Measurements from ENCODE around the gene CLMP. TPM values are rescaled to one million over a fixed set of nuclear protein-coding genes. Genes with fewer than 3 reads are reported as not detected.

The CLMP gene, protein sequence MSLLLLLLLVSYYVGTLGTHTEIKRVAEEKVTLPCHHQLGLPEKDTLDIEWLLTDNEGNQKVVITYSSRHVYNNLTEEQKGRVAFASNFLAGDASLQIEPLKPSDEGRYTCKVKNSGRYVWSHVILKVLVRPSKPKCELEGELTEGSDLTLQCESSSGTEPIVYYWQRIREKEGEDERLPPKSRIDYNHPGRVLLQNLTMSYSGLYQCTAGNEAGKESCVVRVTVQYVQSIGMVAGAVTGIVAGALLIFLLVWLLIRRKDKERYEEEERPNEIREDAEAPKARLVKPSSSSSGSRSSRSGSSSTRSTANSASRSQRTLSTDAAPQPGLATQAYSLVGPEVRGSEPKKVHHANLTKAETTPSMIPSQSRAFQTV
- under 1 TPM in 3 of 6 donors, not detected in 3; 0.20 to 0.38 (median 0.31) TPM for polyA plus RNA-seq (ENCODE audit: low read depth in 6 of 6)

DNA sequence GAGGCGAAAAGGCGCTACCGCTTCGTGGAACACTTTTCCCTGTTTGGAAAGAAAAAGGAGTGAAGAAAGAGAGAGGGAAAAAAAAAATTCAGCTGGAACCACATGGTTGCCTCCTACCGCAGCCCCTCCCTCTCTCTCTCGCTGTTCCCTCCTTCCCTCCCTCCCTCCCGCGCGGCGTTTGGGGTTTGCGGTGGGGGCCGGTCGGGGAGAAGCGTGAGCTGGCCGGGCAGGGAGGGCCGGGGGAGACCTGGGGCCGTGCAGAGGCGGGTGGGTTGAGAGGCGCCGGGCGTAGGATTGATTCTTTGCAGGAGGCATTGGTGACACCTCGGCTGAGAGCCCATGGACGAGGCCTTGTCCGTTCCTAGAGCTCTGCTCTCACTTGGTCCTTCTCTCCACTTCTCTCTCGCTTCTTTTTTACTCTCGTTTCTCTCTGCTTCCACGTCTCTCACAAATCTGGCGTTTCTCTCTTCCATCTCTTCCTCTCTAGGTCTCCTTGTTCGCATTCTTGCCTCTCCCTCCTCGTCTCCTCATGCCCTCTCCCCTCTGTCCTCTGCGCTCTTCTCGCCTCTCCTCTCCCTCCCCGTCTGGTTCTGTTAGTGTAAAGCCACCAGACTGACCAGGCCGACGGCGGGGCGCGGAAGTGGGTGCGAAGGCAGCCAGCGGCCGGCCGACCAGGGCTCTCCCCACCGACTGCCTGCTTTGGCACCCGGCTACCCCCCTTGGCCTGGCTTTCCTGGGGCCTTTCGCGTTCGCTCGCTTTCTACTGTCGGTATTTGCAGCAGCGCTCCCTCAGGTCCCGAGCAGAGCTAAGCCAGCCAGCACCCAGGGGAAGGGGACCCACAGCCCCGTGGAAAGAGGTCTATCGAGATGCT lies at the start of gene CLMP:
Gene CLMP (minus strand): TSS at position 61 of the 872 bp plus-strand sequence. CDS start 308 bp downstream, outside the sequence.
- DNase-seq (no peak), ATAC-seq (ENCODE audit: low read depth in 2 of 2) (no peak)
- peaks cover 0 to 2% (median 0%) of the 10 kb centered on the region in 7 donors for H3K9me3 Mint-ChIP-seq
- peaks cover 0 to 8% of the 10 kb centered on the region in 2 donors for H3K36me3 Mint-ChIP-seq
- peak within 1 kb of the TSS in 2 of 6 donors; percentile 47 to 56 for H3K27ac Mint-ChIP-seq
- peaks cover 65 to 76% (median 72%) of the 10 kb centered on the region in 3 donors for H3K27me3 Mint-ChIP-seq
- H3K4me3 Mint-ChIP-seq, result peak within 1 kb of the TSS in 6 of 8 donors; percentile 15 to 77 (median 62)
- peaks cover 8 to 9% (median 8%) of the 10 kb centered on the region in 3 donors for H3K4me1 Mint-ChIP-seq

DNA sequence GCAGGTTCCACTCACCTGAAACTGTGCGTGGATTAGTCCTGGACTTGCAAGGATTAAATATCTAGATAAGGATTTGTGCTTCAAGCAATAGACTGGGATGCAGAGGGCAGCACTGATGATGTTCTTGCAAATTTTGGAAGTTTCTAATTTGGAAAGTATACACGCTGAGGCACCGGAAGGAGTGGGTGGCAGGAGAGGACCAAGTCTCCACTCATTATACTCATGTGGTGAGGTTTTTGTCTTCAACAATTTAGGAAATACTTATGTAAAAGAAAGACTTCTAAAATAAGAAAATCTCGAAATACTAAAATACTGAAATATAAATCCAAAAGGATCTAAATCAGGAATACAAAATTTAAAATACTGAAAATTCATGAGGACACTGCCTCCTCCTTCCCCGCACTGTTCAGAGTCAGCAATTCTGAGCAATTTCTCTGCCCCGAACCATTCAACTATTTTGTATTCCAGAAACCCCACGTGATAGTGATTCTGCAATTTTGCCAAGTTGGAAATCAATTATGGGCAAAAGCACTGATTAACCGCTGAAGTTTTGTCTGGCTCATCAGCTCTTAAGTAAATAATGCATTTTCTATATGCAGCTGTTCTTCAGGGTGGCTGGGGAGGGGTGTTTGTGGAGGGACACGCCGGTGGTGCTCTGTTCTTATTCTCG lies 47.0 kb upstream of the CLMP start:
- H3K27ac Mint-ChIP-seq, result peak overlapping the region in 1 of 6 donors; percentile 45
- no peak overlapping the region for H3K4me3 Mint-ChIP-seq
- no peaks in the 10 kb centered on the region for H3K9me3 Mint-ChIP-seq
- H3K4me1 Mint-ChIP-seq, result peaks cover 0 to 3% (median 3%) of the 10 kb centered on the region in 3 donors
- ATAC-seq (ENCODE audit: low read depth in 2 of 2) (no peak), DNase-seq (no peak)
- H3K27me3 Mint-ChIP-seq, result peaks cover under 1 to 8% (median 8%) of the 10 kb centered on the region in 3 donors
- no peaks in the 10 kb centered on the region for H3K36me3 Mint-ChIP-seq

DNA sequence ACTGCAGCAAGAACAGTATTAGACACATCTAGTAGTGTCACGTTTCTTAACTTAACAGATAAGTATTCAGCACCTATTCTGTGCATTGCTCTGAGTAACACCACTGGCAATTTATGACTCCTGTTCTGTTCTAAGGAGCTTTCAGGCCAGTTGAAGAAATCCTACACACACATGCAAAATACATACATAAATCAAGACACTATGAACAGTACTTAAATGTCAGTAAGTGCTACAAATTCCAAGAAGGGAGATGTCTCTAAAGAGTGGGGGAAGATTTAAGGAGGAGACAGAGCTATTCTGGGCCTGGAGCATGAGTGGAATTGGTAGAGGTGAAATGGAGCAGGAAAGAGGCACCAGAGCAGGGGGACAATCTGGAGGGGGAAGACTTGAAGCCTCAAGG lies 46.2 kb upstream of the CLMP start:
- no peaks in the 10 kb centered on the region for H3K9me3 Mint-ChIP-seq
- ATAC-seq (ENCODE audit: low read depth in 2 of 2), result no peak

DNA sequence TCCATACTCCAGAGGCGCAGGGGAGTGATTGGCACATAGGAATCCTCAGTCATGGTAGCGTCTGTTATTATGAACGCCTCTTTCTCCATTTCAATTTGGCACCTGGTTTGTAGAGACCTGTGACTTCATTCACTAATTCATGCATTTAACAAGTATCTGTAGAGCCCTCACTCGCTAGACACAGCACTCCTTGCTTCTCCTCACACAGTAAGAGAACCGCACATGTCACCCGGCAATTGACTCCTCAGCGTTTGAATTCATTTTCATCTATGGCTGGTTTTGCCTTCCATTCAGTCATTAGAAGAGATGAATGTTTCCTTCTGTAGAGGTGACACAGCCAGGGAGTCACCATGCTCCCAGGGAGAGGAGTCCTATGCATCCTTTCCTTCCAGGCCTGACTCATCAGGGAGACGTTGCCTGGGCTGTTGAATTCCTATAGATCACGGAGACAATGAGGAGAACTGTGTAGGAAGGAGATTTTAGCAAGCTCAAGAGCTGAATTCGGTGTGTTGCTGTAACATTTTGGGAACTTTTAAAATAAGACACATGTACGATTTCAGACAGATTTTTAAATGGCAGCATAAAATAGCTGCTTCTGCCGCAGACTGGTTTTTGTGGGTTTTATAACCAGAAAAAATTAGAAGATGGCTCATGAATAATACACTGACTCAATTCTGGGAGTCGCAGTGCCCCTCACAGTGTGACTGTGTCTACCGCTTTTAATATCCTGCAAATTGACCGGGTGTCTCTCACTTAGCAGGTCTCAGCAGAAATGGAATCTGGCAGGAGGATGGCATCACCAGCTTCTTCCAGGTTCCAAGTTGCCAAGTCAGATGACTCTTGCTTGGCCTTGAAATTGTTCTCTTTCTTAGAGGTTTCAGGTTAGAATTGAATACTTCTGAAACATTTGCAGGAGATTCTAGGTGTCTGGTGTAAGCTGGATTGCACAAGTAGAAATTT lies 44.4 kb upstream of the CLMP start:
- Mint-ChIP-seq H3K27ac (no peak overlapping the region), H3K36me3 (no peaks in the 10 kb centered on the region), H3K4me1 (peaks cover 0 to 7% (median 0%) of the 10 kb centered on the region in 3 donors), H3K27me3 (peaks cover 0 to 8% (median 5%) of the 10 kb centered on the region in 3 donors), H3K9me3 (no peaks in the 10 kb centered on the region), H3K4me3 (peak overlapping the region in 1 of 8 donors; percentile 57)
- no peak for ATAC-seq (ENCODE audit: low read depth in 2 of 2)
- DNase-seq, result no peak

More for the DNA sequence above, 46.2 kb upstream of the CLMP start:
- Mint-ChIP-seq H3K36me3 (no peaks in the 10 kb centered on the region), H3K27ac (no peak overlapping the region), H3K4me3 (no peak overlapping the region), H3K27me3 (peaks cover 0 to 8% (median 5%) of the 10 kb centered on the region in 3 donors), H3K4me1 (no peaks in the 10 kb centered on the region)
- DNase-seq, result no peak

DNA sequence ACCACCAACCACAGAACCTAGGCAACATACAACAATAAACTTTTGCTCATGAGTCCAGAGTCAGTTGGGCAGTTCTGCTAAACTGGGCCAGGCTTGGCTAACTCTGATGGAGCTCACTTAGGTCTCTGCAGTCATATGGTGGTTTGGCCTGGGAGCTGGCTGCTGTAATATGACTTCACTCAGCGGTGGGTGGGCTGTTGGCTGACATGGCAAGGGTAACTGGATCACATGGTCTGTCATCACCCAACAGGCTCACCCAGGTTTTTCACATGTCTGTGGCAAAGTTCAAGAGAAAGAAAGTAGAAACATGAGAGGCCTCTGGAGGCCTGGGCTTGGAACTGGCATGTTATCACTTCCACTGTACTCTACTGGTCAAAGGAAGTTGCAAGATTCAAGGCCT lies 43.2 kb upstream of the CLMP start:
- DNase-seq (no peak), ATAC-seq (ENCODE audit: low read depth in 2 of 2) (no peak)
- Mint-ChIP-seq H3K36me3 (no peaks in the 10 kb centered on the region), H3K4me1 (peaks cover 4 to 15% (median 5%) of the 10 kb centered on the region in 3 donors), H3K27me3 (peaks cover 0 to 8% (median 5%) of the 10 kb centered on the region in 3 donors), H3K9me3 (no peaks in the 10 kb centered on the region), H3K4me3 (no peak overlapping the region), H3K27ac (no peak overlapping the region)

DNA sequence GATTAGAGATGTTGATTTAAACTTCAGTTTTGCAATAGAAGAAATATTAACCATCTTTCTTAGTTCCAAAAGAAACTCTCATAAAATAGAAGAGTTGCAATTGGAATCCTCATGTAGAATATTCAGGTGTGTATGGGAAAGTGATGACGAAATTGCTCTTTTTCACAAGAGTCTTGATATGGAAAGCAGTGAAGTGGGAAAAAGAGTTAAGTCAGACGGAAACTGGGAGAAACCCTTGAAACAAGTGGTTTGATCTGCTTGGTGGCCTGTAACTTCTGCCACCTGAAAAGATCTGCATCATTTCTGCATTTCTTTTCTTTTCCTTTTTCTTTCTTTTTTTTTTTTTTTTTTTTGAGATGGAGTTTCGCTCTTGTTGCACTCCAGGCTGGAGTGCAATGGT lies 41.8 kb upstream of the CLMP start:
- ATAC-seq (ENCODE audit: low read depth in 2 of 2) (no peak), DNase-seq (no peak)
- Mint-ChIP-seq H3K9me3 (no peaks in the 10 kb centered on the region), H3K27me3 (peaks cover 0 to 8% (median 5%) of the 10 kb centered on the region in 3 donors), H3K4me1 (peaks cover 9 to 22% (median 11%) of the 10 kb centered on the region in 3 donors), H3K27ac (no peak overlapping the region), H3K36me3 (no peaks in the 10 kb centered on the region), H3K4me3 (no peak overlapping the region)

DNA sequence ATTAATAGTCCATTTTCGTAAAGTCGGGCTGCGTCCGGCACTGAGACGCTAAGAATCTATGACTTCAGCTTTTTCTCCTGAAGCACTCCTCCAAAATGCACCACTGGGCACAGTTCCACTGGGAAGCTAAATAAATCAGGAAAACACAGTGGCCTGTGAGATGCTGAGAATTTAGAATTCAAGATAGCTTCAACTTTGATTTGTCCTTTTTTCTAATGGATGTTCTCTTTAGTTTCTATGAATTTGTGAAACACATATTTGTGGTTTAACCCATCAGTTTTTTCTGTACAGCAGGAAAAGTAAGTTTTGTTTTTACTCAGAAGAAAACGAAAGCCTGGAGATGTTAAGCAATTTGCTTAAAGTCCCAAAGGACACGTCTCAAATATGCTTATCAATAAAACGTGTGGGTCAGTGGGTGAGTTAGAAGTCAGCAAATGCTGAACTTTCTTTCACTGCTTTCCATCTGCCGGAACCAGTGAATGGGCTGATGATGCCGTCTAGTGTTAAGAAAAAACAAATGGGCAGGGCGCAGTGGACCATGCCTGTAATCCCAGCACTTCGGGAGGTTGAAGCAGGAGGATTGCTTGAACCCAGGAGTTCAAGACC lies 40.7 kb upstream of the CLMP start:
- H3K4me3 Mint-ChIP-seq, result peak overlapping the region in 1 of 8 donors; percentile 36
- peaks cover 9 to 22% (median 11%) of the 10 kb centered on the region in 3 donors for H3K4me1 Mint-ChIP-seq
- peak overlapping the region in 1 of 6 donors; percentile 23 for H3K27ac Mint-ChIP-seq

DNA sequence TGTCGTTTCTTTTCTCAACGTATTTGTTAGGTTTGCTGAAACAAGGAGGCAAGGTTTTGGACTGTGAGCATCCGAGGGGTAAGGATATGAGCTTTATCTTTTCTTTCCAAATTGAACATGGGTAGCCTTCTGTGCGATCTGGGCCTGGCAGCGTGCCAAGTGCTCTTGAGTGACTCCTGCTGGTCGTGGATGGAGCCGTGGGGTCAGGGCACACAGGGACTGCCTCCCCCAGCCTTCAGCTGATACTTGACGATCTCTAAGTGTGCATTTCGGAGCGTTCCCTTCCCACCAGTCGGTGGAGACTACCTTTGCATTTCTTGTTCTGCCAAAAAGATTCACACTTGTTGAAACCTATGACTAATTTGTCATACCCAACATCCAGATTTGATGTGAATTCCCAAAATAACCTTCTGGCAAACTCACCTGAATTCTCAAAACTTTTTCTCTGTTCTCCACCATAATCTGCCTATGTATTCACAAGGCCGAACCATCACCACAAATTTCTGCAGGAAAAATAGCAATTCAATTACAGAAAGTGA lies 40.1 kb upstream of the CLMP start:
- Mint-ChIP-seq H3K36me3 (no peaks in the 10 kb centered on the region), H3K27ac (no peak overlapping the region), H3K4me3 (no peak overlapping the region), H3K9me3 (no peaks in the 10 kb centered on the region), H3K4me1 (peaks cover 9 to 22% (median 11%) of the 10 kb centered on the region in 3 donors), H3K27me3 (peaks cover 0 to 8% (median 0%) of the 10 kb centered on the region in 3 donors)
- DNase-seq, result peak; percentile 7
- ATAC-seq (ENCODE audit: low read depth in 2 of 2), result no peak

More for the DNA sequence above, 40.7 kb upstream of the CLMP start:
- Mint-ChIP-seq H3K36me3 (no peaks in the 10 kb centered on the region), H3K9me3 (no peaks in the 10 kb centered on the region), H3K27me3 (peaks cover 0 to 2% (median 0%) of the 10 kb centered on the region in 3 donors)
- ATAC-seq (ENCODE audit: low read depth in 2 of 2) (no peak), DNase-seq (no peak)

DNA sequence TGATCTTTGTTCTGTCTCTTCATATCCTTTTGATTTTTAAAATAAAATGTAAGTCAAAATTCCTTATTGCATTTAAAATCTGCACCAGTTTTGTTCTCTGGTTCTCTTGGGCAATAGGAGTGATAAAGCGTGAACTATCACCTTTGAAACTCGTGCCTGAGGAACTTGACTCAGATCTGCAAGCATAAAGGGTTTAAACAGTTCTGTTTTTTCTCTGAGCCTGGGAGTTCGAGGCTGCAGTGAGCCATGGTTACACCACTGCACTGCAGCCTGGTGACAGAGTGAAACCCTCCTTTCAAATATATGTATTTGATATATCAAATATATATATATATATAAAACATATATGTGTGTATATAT lies 38.9 kb upstream of the CLMP start:
- H3K27ac Mint-ChIP-seq, result peak overlapping the region in 1 of 6 donors; percentile 7
- DNase-seq, result no peak

DNA sequence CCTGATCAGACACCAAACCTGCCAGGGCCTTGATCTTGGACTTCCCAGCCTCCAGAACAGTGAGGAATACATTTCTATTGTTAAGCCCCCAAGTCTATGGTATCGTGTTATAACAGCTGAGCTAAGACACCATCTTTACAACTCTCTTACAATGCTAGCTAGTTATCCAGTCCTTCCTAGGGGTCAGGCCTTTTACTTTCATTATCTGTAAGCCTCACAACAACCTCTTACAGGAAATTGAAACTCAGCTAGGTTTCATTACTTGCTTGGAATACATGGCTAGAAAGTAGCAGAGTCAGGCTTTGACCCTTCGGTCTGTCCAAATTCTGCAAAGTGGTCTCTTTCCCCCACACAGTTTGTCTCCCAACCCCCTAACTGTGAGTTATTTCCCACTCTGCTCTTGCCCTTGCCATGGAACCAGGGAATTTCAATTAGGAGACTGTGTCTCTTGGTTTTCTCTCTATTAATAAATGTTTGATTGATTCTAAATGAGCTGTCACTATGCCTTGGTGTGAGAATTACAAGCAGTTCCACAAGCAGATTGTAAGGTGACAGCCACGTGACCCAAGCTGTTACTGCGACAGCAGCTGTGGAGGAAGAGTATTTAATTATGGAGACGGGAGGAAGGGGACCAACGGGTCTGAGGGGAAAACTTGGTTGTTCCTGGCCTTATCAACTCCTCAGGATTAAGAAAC lies 38.4 kb upstream of the CLMP start:
- Mint-ChIP-seq H3K4me1 (peaks cover 9 to 22% (median 11%) of the 10 kb centered on the region in 3 donors), H3K9me3 (no peaks in the 10 kb centered on the region), H3K4me3 (peak overlapping the region in 2 of 8 donors; percentile 30 to 40), H3K27ac (peak overlapping the region in 3 of 6 donors; percentile 7 to 38 (median 36)), H3K36me3 (no peaks in the 10 kb centered on the region), H3K27me3 (peaks cover 0 to 10% (median 0%) of the 10 kb centered on the region in 3 donors)
- no peak for ATAC-seq (ENCODE audit: low read depth in 2 of 2)
- no peak for DNase-seq

More for the DNA sequence above, 38.9 kb upstream of the CLMP start:
- Mint-ChIP-seq H3K9me3 (no peaks in the 10 kb centered on the region), H3K27me3 (peaks cover 0 to 10% (median 0%) of the 10 kb centered on the region in 3 donors), H3K4me3 (no peak overlapping the region), H3K36me3 (no peaks in the 10 kb centered on the region), H3K4me1 (peaks cover 9 to 22% (median 11%) of the 10 kb centered on the region in 3 donors)
- no peak for ATAC-seq (ENCODE audit: low read depth in 2 of 2)

DNA sequence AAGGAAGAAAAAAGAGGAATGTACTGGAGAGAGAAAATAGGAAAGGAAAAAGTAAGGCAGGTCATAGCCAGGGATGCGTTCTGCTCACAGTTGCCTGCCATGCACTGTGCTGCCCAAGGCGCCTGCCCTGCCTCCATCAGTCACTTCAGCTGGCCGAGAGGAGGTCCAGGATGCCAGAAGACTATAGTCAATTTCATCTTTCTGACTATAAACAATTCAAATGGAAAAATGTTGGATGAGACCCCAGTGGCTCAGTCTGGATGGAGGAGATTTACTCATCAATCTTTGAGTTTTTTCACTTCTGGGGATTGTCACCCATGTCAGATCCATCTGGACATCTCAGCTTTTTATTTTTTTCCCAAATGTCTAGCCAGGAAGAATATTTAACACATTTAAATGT lies 36.7 kb upstream of the CLMP start:
- Mint-ChIP-seq H3K4me3 (no peak overlapping the region), H3K27ac (no peak overlapping the region), H3K27me3 (peaks cover 0 to 10% (median 0%) of the 10 kb centered on the region in 3 donors), H3K9me3 (no peaks in the 10 kb centered on the region), H3K4me1 (peaks cover 11 to 22% (median 12%) of the 10 kb centered on the region in 3 donors), H3K36me3 (no peaks in the 10 kb centered on the region)
- no peak for ATAC-seq (ENCODE audit: low read depth in 2 of 2)
- no peak for DNase-seq
